Muscle of leg (tissue), 11 donors: ENCODE measurements around the gene ICA1. TPM values are rescaled to one million over a fixed set of nuclear protein-coding genes. Genes with fewer than 3 reads are reported as not detected.

Experiments used
- DNase-seq: peaks from one replicate; pipeline ENCODE4 v3.0.0; 2013
- H3K27ac ChIP-seq: one replicate; pipeline ENCODE4 v1.5.1; 2013; ENCODE audit warnings: mild to moderate bottlenecking, low read length, control low read depth
- H3K27me3 ChIP-seq: one replicate; pipeline ENCODE4 v1.6.1; 2013; ENCODE audit warnings: low read length; ENCODE audit not compliant: control insufficient read depth, insufficient read depth
- H3K36me3 ChIP-seq: one replicate; pipeline ENCODE4 v1.6.1; 2013; ENCODE audit warnings: low read length; ENCODE audit not compliant: control insufficient read depth, insufficient read depth
- H3K4me1 ChIP-seq: one replicate; pipeline ENCODE4 v1.6.1; 2013; ENCODE audit warnings: low read length; ENCODE audit not compliant: control insufficient read depth, insufficient read depth
- H3K4me3 ChIP-seq: one replicate; pipeline ENCODE4 v1.5.1; 2013; ENCODE audit warnings: low read length, control low read depth
- H3K9me3 ChIP-seq: replicated peaks from 2 replicates; pipeline ENCODE4 v1.6.1; 2013; ENCODE audit warnings: low read depth, low read length; ENCODE audit not compliant: control insufficient read depth
- whole genome bisulfite sequencing: methylation state at CpG from one replicate; pipeline ENCODE4 v1.1.5; 2013; ENCODE audit warnings: missing lambda C conversion rate; ENCODE audit not compliant: insufficient coverage; 5-methylcytosine and 5-hydroxymethylcytosine counted together
- polyA plus RNA-seq, 8 donors: library from polyadenylated mRNA; unstranded; fragments of 120-200 nt; gene quantifications; one replicate each; pipeline versions ENCODE4 v1.2.1 to v1.2.3, GENCODE V29; 2013; ENCODE audit warnings: inconsistent platforms in 1 of 8, low replicate concordance in 1 of 8; ENCODE audit not compliant: insufficient read length in 8 of 8, insufficient read depth in 1 of 8
- total RNA-seq: library from RNA; stranded (reverse); fragments of 120-200 nt; gene quantifications from one replicate; pipeline ENCODE4 v1.2.4, GENCODE V29; 2013

Gene ICA1
- total and polyA plus RNA-seq, 9 donors = 3.6 to 10.9 (median 4.6) TPM

DNA sequence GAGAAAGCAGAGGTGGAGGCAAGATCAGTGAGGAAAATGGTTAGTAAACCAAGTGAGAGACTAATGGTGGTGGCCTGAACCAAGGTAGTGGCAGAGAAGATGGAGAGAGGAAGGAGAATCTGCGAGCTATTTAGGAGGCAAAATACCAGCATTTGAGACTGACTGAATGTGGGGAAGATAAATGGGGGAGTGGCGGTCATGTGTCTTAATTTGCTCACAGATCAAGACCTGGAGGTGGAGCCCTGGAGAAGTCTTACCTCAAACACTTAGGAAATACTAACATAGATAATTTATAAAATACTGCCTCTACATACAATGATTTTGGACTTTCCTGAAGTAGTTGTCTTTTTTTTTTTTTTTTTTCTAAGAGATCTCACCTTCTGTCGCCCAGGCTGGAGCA lies 34.7 kb downstream of the ICA1 start:
- H3K27ac ChIP-seq = no peak overlapping the region
- WGBS = 100% methylated on average over 1 of the region's 3 CpGs
- H3K36me3 ChIP-seq = no peaks in the 10 kb centered on the region

DNA sequence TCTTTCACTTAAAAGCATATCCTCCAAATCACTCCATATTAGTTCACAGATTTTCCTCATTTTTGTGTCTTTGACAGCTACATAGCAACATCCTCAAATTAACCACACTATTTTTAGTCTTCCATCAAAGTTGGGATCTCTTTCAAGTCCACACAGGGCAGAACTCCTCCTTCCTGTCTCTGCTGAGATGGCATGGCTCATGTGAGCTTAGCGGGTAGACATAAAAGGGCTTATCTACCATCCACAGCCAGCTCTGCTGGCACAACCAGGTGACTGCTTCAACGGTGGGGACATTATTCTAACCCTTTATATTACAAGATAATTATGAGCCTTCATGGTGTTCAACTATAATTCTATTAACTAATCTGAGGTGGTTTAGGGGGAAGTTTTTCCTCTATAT lies 35.5 kb downstream of the ICA1 start:
- no peaks in the 10 kb centered on the region for H3K4me1 ChIP-seq
- H3K4me3 ChIP-seq = no peak overlapping the region
- WGBS = no CpG with 5 or more reads among the region's 2 CpGs
- no peaks in the 10 kb centered on the region for H3K36me3 ChIP-seq
- DNase-seq = no peak
- no peak overlapping the region for H3K27ac ChIP-seq
- H3K27me3 ChIP-seq = no peaks in the 10 kb centered on the region
- H3K9me3 ChIP-seq = no peaks in the 10 kb centered on the region

More for the DNA sequence above, 34.7 kb downstream of the ICA1 start:
- no peak for DNase-seq
- no peak overlapping the region for H3K4me3 ChIP-seq
- H3K4me1 ChIP-seq = no peaks in the 10 kb centered on the region
- no peaks in the 10 kb centered on the region for H3K9me3 ChIP-seq
- H3K27me3 ChIP-seq = no peaks in the 10 kb centered on the region

DNA sequence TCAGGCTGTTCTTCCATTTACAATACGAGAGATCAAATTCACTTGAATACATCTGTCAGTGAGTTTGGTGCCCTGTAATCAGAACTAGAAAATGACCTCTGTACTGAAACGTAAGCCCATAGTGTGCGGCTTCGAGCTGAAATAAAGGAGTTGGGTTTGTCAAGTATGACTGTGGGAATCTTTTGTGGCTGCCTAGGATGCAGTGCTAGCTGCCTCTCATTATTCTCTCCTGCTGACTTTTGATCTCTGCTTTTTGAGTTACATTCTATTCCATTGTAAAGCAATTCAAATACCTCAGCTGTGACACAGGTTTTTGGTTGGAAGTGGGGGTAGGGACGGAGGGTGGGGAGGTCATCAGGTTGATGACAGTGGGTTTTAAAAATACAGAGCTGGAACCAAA lies 40.4 kb downstream of the ICA1 start:
- Histone ChIP-seq H3K36me3 (no peaks in the 10 kb centered on the region), H3K4me1 (no peaks in the 10 kb centered on the region), H3K27ac (no peak overlapping the region), H3K4me3 (no peak overlapping the region), H3K9me3 (no peaks in the 10 kb centered on the region), H3K27me3 (no peaks in the 10 kb centered on the region)
- DNase-seq = no peak
- WGBS = no CpG with 5 or more reads among the region's 5 CpGs

DNA sequence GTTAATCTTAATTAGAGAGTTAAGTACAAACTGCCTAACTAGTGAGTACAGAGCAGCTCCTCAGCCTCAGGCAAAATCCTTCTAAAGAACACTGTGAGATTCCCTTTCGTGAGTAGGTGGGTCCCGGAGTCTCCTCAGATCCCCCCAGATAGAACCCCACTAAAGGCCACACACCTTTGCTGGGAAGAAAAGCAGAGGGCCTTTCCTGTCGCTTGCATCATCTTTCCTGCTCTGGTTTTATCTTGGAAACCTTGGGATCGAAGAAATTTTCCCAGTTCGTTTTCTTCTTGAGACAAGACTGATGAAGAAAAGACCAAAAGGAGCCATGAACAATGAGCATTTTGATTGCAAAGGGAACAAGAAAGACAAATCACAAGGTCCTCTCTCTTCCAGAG lies 40.9 kb downstream of the ICA1 start:
- WGBS = 81% methylated on average over 5 of the region's 5 CpGs
- Histone ChIP-seq H3K4me3 (no peak overlapping the region), H3K27me3 (no peaks in the 10 kb centered on the region), H3K27ac (no peak overlapping the region), H3K9me3 (no peaks in the 10 kb centered on the region), H3K4me1 (no peaks in the 10 kb centered on the region), H3K36me3 (no peaks in the 10 kb centered on the region)
- DNase-seq = no peak

DNA sequence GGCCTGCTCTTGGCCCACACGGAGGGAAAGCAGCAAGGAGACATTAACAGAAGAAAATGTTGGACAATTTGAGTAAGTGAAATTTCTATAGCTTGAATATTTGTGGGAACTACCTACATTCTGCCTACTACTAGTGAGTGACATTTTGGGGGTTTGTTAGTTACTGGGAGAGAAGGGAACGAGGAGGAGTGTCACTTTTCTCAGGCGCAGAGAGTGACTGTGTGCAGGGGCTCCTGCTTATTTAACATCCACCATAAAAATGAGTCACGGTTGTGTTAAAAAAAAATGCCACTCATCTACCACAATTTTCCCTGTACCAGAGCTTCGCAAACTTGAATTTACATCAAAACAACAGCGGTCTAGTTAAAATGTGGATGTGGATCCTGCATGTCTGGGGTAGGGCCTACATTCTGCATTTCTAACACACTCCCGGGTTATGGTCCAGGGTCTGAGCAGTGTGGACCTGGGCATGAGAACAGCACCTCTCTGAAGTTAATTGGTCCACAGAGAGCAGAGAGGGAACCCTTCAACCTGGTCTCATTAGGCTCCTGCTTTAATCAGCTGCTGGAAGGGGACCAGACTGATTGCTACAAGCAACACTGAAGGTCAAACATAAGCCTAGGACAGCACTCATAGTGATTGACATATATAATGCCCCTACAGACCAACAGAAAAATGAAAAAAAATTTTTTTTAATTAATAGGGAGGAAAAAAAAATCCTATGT lies 41.4 kb downstream of the ICA1 start:
- no peaks in the 10 kb centered on the region for H3K36me3 ChIP-seq
- H3K27me3 ChIP-seq = no peaks in the 10 kb centered on the region
- no peaks in the 10 kb centered on the region for H3K4me1 ChIP-seq
- H3K27ac ChIP-seq = no peak overlapping the region
- DNase-seq = no peak
- WGBS = 100% methylated on average over 1 of the region's 7 CpGs
- no peaks in the 10 kb centered on the region for H3K9me3 ChIP-seq
- H3K4me3 ChIP-seq = no peak overlapping the region

DNA sequence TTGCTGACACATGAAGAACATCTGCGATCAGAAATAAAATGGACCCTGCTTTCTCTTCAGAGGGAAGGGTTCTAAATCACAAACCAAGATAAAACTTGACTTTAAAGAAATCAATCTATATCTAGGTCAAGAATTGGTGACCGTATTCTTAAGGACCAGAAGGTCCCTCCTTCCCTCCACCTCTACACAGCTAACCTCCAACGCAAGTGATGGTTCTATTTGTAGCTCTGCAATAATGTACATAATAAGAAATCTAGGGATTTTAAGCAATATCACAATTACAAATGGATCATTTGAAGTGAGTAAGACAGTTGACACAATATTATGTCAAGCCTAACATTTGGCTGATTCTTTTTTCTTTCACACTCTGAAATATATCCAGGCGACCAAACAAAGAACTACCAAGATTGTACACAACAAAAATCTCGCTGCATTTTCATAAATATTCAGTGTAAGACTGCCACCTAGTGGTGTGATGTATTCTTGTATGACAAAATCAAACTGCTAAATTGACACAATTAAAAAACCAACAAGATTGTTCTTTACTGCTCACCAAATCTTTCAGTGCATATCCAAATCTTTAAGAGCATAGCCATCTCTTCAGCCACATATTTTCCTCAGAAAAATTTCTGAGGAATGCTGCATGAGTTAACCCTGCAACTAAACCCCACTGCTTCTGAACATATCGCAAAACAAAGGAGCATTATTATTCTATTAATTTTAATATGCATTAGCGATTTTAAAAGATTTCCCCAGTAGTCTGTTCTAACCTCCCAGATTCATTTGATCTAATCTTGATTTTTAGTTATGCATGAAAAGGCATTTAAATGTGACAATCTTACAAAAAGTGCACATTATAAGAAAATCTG lies 44.5 kb downstream of the ICA1 start:
- H3K9me3 ChIP-seq = no peaks in the 10 kb centered on the region
- WGBS = no CpG with 5 or more reads among the region's 7 CpGs
- peak; percentile 81 for DNase-seq
- H3K36me3 ChIP-seq = no peaks in the 10 kb centered on the region
- no peak overlapping the region for H3K27ac ChIP-seq
- H3K4me3 ChIP-seq = no peak overlapping the region
- H3K4me1 ChIP-seq = no peaks in the 10 kb centered on the region
- no peaks in the 10 kb centered on the region for H3K27me3 ChIP-seq

DNA sequence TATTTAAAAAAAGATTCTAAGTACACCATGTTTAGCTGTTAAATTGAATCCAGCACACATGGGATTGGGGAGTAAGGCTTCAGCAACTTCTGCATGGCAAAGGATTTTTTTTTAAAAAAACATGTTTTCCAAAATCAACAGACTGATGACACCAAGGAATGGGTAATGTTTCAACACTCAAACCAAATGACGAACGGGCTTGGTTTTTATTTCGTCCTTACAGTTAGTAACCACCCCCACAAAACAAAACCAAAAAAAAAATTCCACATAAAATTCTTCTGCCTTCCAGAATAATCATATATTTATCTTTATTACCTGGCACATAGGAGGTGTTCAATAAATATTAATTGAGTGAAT lies 45.7 kb downstream of the ICA1 start:
- Histone ChIP-seq H3K9me3 (no peaks in the 10 kb centered on the region), H3K27me3 (no peaks in the 10 kb centered on the region), H3K4me3 (no peak overlapping the region), H3K27ac (no peak overlapping the region), H3K4me1 (no peaks in the 10 kb centered on the region), H3K36me3 (no peaks in the 10 kb centered on the region)
- WGBS = no CpG with 5 or more reads among the region's 3 CpGs
- DNase-seq = no peak

DNA sequence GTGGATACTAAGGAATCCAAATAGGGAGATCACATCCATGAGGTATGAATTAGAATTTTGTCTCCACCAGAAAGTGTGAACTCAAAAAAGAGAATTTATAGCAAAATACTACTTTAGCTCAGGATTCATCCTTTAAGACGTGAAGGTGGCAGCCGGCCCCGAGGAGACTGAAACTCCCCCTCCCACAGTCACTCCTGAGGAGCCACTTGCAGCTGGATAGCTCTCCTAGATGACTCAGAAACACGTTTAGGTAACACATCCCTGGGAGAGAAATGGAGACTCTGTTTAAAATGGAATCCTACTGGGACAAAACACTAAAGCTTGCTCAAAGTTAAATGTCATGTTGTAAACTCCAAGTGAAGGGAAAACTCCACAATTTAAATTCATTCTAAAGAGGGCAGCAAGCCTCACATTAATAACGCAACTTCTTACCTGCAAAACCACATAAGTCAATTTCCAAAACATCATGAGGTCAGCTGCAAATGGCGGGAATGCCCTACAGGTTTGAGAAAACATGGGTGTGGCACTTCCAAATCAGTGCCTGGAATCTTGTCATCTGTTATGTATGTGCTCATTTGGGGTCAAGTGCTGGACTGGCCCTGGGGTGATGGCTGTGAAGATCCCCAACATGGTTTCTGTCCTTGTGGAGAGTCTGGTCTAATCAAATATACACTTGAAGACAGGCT lies 46.2 kb downstream of the ICA1 start:
- Histone ChIP-seq H3K27ac (no peak overlapping the region), H3K9me3 (no peaks in the 10 kb centered on the region), H3K27me3 (no peaks in the 10 kb centered on the region), H3K36me3 (no peaks in the 10 kb centered on the region), H3K4me1 (no peaks in the 10 kb centered on the region), H3K4me3 (no peak overlapping the region)
- no peak for DNase-seq
- WGBS = 100% methylated on average over 1 of the region's 6 CpGs

DNA sequence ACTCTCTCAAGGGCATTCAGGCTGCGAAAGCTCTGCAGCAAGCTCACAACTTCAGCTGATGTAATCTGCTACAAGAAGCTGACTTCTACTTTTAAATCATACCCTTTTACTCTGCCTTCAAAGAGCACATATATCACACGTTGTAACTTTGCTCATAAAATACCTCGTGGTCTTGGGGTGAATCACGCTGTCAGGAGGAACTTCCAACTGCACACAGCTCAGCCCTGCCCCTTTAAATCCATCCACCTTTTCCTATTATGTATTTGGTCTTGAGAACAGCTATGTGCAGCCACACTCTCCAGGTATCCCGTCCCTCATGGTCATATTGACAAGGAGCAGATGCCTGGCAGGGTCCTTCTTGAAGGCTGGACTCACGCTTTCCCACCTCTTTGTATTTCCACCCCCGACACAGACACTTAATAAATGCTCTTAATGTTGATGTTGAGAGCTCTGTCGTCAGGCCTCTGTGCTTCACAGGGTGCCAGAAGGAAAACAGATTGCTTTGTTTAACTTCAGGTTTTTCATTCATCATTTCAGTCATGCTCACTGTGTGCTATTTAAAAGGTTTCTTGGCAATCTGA lies 47.6 kb downstream of the ICA1 start:
- Histone ChIP-seq H3K27me3 (no peaks in the 10 kb centered on the region), H3K4me3 (no peak overlapping the region), H3K4me1 (no peaks in the 10 kb centered on the region), H3K27ac (no peak overlapping the region), H3K9me3 (no peaks in the 10 kb centered on the region), H3K36me3 (no peaks in the 10 kb centered on the region)
- peak; percentile 70 for DNase-seq
- WGBS = 63% methylated on average over 1 of the region's 8 CpGs

DNA sequence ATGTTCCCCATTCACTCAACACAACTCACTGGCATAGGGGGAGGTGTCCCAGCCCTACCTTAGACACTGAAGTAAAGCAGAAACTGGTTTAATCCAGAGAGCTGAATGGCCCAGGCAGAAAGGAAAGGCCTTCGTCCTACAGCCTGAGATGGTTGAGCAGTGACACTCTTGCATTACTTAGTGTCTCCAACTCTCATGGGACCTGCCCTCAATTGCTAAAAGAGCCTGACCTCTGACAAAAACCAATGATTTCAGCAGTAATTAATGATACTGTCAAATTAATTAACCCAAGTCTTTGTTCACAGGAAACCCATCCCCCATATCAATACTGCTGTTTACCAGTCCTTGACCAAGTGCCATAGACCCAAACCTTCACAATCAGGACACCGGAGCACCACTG lies 48.6 kb downstream of the ICA1 start:
- H3K4me3 ChIP-seq = no peak overlapping the region
- WGBS = 100% methylated on average over 1 of the region's 2 CpGs
- H3K9me3 ChIP-seq = no peaks in the 10 kb centered on the region
- DNase-seq = no peak
- no peaks in the 10 kb centered on the region for H3K36me3 ChIP-seq
- H3K27ac ChIP-seq = no peak overlapping the region
- H3K4me1 ChIP-seq = no peaks in the 10 kb centered on the region
- H3K27me3 ChIP-seq = no peaks in the 10 kb centered on the region
